22Rv1 (cell line): ENCODE measurements around the gene HEXB.

Experiments
- H3K27ac ChIP-seq: fragments of 450-650 bp; 2 replicates; pipeline ENCODE4 v1.5.1; 2017
- CTCF ChIP-seq: fragments of 450-650 bp; IDR thresholded peaks from 2 replicates; pipeline ENCODE4 v1.5.1; 2017; ENCODE audit warnings: mild to moderate bottlenecking
- ZFX ChIP-seq: fragments of 450-650 bp; IDR thresholded peaks from 2 replicates; pipeline ENCODE4 v1.6.1; 2017; ENCODE audit warnings: antibody characterized with exemption, borderline replicate concordance

HEXB gene

GRCh38 chr5:74659172-74659571, 25.9 kb upstream of the HEXB start:
- H3K27ac ChIP-seq: no peak overlapping the region
- TF ChIP-seq CTCF (no peak), ZFX (no peak)

- TF ChIP-seq CTCF (no peak), ZFX (no peak)
- H3K27ac ChIP-seq: no peak overlapping the region
These were observed 24.9 kb upstream of the HEXB start for GRCh38 chr5:74660140-74660539.

- no peak for TF ChIP-seq CTCF
- no peak for TF ChIP-seq ZFX
- H3K27ac ChIP-seq: no peak overlapping the region
These were observed 24.2 kb upstream of the HEXB start for GRCh38 chr5:74660873-74661272.

GRCh38 chr5:74664551-74664950, 20.5 kb upstream of the HEXB start:
- no peak overlapping the region for H3K27ac ChIP-seq
- TF ChIP-seq CTCF: no peak
- no peak for TF ChIP-seq ZFX

- no peak overlapping the region for H3K27ac ChIP-seq
- no peak for TF ChIP-seq ZFX
- TF ChIP-seq CTCF: no peak
These were observed 19.8 kb upstream of the HEXB start for GRCh38 chr5:74665273-74665672.

GRCh38 chr5:74665816-74666215, 19.2 kb upstream of the HEXB start:
- H3K27ac ChIP-seq: no peak overlapping the region
- TF ChIP-seq ZFX: no peak
- TF ChIP-seq CTCF: no peak

- TF ChIP-seq ZFX (no peak), CTCF (no peak)
These were observed 17.6 kb upstream of the HEXB start for GRCh38 chr5:74667396-74667795.

More at GRCh38 chr5:74667396-74667795, 17.6 kb upstream of the HEXB start:
- H3K27ac ChIP-seq: no peak overlapping the region
